ENCODE results near the gene SPTBN1.

The SPTBN1 gene

DNA sequence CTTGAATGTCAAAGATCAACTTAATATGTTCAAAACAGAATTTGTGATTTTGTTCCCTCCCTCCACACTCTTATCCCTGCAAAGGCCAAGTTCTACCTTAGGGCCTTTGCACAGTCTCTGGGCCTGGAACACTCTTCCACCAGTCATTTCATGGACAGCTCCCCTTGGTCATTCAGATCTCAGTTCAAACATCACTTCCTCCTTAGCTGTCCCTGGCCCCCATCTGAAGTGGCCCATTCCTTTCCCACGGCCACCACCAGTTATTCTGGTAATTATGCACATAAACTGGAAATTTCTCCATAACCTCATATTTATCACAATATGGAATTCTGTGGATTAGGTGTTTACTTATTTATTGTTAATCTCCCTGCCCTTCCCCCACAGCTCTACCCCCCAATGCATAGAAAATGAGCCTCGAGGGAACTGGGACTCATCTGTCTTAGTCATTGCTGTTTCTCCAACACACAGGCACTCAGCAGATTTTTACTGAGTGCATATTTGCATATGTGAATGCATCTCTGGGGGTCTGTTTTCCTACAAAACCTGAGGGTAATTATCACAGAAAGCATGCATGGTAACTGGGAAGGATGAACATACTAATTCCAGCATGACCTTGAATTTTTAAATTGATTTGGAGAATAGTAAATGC is 35.5 kb upstream of the SPTBN1 start:
- H3K27me3 ChIP-seq (ENCODE audit: control insufficient read depth in 1 of 2, insufficient read depth in 2 of 2, low read length in 2 of 2): peaks cover 0 to 5% of the 10 kb centered on the region in 2 donors
- H3K4me1 ChIP-seq (ENCODE audit: control insufficient read depth in 1 of 2, insufficient read depth in 2 of 2, low read length in 2 of 2): no peaks in the 10 kb centered on the region
- H3K27ac ChIP-seq (ENCODE audit: low read depth, low read length): no peak overlapping the region

DNA sequence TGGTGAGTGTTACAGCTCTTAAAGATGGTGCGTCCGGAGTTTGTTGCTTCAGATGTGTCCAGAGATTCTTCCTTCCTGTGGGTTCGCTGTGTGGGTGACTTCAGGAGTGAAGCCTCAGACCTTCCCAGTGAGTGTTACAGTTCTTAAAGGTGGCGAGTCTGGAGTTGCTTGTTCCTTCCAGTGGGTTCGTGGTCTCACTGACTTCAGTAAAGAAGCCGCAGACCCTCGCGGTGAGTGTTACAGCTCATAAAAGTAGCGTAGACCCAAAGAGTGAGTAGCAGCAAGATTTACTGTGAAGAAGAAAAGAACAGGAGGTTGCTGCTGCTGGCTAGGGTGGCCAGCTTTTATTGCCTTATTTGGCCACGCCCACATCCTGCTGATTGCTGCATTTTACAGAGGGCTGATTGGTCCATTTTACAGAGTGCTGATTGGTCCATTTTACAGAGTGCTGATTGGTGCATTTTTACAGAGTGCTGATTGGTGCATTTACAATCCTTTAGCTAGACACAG is 34.0 kb upstream of the SPTBN1 start:
- Histone ChIP-seq H3K9me3 (ENCODE audit: control insufficient read depth in 1 of 2, low read length in 2 of 2) (no peaks in the 10 kb centered on the region), H3K4me1 (ENCODE audit: control insufficient read depth in 1 of 2, insufficient read depth in 2 of 2, low read length in 2 of 2) (no peaks in the 10 kb centered on the region), H3K36me3 (ENCODE audit: control insufficient read depth in 1 of 2, insufficient read depth in 2 of 2, low read length in 2 of 2) (no peaks in the 10 kb centered on the region), H3K27ac (ENCODE audit: low read depth, low read length) (no peak overlapping the region), H3K9ac (ENCODE audit: low read depth in 1 of 2, low read length in 2 of 2) (no peak overlapping the region), H3K27me3 (ENCODE audit: control insufficient read depth in 1 of 2, insufficient read depth in 2 of 2, low read length in 2 of 2) (peaks cover 0 to 5% of the 10 kb centered on the region in 2 donors), H3K4me3 (ENCODE audit: low read depth in 1 of 2, low read length in 2 of 2) (no peak overlapping the region)

More for the DNA sequence above, 35.5 kb upstream of the SPTBN1 start:
- no peak overlapping the region for H3K4me3 ChIP-seq (ENCODE audit: low read depth in 1 of 2, low read length in 2 of 2)
- H3K9me3 ChIP-seq (ENCODE audit: control insufficient read depth in 1 of 2, low read length in 2 of 2): no peaks in the 10 kb centered on the region
- no peak overlapping the region for H3K9ac ChIP-seq (ENCODE audit: low read depth in 1 of 2, low read length in 2 of 2)
- no peaks in the 10 kb centered on the region for H3K36me3 ChIP-seq (ENCODE audit: control insufficient read depth in 1 of 2, insufficient read depth in 2 of 2, low read length in 2 of 2)

DNA sequence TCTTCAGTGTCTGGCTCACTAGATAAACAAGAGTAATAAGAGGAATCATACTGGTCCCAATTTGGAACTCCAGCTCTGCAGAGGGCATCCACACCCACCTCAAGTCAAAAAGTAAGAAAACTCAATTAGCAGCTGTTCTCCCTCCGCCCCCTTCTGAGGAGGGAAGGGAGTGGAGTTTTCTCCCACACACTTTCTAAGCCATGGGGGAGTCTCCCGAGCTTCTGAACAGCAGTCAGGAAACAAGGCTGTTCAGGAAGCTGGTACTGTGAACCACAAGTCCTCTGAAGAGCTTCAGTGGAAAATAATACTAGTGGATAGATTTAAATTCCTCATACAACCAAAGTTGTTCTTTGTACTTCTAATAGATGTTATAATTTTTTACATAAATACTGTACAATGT is 32.9 kb upstream of the SPTBN1 start:
- Histone ChIP-seq H3K27me3 (ENCODE audit: control insufficient read depth in 1 of 2, insufficient read depth in 2 of 2, low read length in 2 of 2) (peaks cover 0 to 5% of the 10 kb centered on the region in 2 donors), H3K27ac (ENCODE audit: low read depth, low read length) (no peak overlapping the region), H3K4me3 (ENCODE audit: low read depth in 1 of 2, low read length in 2 of 2) (no peak overlapping the region), H3K9ac (ENCODE audit: low read depth in 1 of 2, low read length in 2 of 2) (no peak overlapping the region), H3K36me3 (ENCODE audit: control insufficient read depth in 1 of 2, insufficient read depth in 2 of 2, low read length in 2 of 2) (no peaks in the 10 kb centered on the region), H3K9me3 (ENCODE audit: control insufficient read depth in 1 of 2, low read length in 2 of 2) (no peaks in the 10 kb centered on the region), H3K4me1 (ENCODE audit: control insufficient read depth in 1 of 2, insufficient read depth in 2 of 2, low read length in 2 of 2) (no peaks in the 10 kb centered on the region)

DNA sequence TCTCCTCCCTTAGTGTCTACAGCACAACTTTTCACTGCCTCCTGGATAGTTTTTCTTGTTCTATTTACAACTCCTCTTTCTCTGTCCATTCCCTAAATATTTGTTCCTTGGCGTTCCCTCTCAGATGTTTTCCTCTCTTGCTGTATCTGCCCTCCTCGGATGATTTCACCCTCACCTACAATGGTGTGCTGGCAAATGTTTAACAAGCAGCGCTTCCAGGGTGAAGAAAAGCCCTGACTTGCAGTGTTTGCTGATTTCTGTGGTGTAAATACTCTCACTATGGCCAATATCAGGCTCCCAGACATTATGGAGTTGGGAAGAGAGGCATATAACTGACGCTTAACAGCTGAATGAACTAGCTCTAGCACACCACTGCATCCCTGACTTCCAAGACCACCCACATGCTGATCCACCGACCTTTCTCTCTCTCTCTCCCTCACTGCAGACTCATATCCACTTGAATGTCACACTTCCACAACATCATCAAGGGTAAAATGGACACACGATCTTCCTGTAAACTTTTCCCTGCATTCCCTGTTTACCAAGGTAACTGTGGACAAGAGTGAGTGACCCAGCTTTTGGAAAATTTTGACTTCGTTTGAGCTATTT is 31.5 kb upstream of the SPTBN1 start:
- H3K27ac ChIP-seq (ENCODE audit: low read depth, low read length): no peak overlapping the region
- no peak overlapping the region for H3K9ac ChIP-seq (ENCODE audit: low read depth in 1 of 2, low read length in 2 of 2)
- peaks cover 0 to 5% of the 10 kb centered on the region in 2 donors for H3K27me3 ChIP-seq (ENCODE audit: control insufficient read depth in 1 of 2, insufficient read depth in 2 of 2, low read length in 2 of 2)
- no peak overlapping the region for H3K4me3 ChIP-seq (ENCODE audit: low read depth in 1 of 2, low read length in 2 of 2)
- H3K36me3 ChIP-seq (ENCODE audit: control insufficient read depth in 1 of 2, insufficient read depth in 2 of 2, low read length in 2 of 2): no peaks in the 10 kb centered on the region
- H3K4me1 ChIP-seq (ENCODE audit: control insufficient read depth in 1 of 2, insufficient read depth in 2 of 2, low read length in 2 of 2): no peaks in the 10 kb centered on the region
- no peaks in the 10 kb centered on the region for H3K9me3 ChIP-seq (ENCODE audit: control insufficient read depth in 1 of 2, low read length in 2 of 2)

DNA sequence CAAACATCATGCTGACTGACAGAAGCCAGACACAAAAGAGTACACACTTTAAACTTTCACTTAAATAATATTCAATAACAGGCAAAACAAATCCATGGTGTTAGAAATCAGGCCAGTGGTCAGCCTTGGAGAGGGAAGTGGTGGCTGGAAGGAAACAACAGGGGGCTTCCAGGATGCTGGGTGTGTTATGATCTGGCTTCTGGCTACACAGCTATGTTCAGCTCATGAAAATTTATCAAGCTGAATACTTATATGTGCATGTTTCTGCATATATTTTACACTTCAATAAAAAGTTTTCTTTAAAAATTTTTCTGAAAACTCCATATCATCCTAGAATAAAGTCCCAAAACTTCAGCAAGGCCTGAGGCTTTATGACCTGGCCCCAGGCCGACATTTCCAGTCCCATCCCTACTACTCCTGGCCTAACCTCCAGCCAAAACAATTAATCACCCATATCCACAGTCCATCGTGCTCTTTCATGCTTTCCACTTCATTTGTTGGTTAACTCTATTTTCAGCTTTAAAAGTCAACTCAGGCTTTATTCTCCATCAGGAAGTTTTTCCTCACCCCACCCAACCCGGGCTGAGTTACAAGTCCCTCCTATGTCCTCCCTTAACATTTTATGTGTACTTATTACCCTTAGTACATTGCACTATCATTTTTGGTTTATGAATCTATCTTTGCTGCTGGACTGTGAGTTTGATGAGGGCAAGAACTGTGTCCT is 27.9 kb upstream of the SPTBN1 start:
- H3K27me3 ChIP-seq (ENCODE audit: control insufficient read depth in 1 of 2, insufficient read depth in 2 of 2, low read length in 2 of 2): peaks cover 0 to 5% of the 10 kb centered on the region in 2 donors
- H3K4me3 ChIP-seq (ENCODE audit: low read depth in 1 of 2, low read length in 2 of 2): no peak overlapping the region
- no peak overlapping the region for H3K9ac ChIP-seq (ENCODE audit: low read depth in 1 of 2, low read length in 2 of 2)
- H3K27ac ChIP-seq (ENCODE audit: low read depth, low read length): no peak overlapping the region
- H3K36me3 ChIP-seq (ENCODE audit: control insufficient read depth in 1 of 2, insufficient read depth in 2 of 2, low read length in 2 of 2): no peaks in the 10 kb centered on the region
- H3K9me3 ChIP-seq (ENCODE audit: control insufficient read depth in 1 of 2, low read length in 2 of 2): no peaks in the 10 kb centered on the region
- H3K4me1 ChIP-seq (ENCODE audit: control insufficient read depth in 1 of 2, insufficient read depth in 2 of 2, low read length in 2 of 2): no peaks in the 10 kb centered on the region

DNA sequence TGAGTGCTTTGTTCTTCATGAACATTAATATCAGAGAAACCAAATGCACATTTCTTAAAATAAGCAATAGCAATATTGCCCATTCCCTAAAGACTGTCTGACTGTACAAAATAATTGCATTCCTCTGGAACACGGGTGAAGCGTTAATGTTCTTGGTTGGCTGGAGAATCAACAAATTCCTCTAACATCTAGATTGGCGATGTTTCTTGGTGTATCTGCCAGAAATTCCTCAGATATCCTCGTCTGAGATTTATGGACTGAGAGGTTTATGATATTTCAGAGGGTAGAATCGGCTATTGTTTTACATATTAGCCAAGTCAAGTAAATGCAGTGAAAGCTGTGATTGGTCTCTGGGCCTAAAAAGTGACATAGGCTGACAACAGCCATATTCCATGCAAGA is 27.1 kb upstream of the SPTBN1 start:
- Histone ChIP-seq H3K36me3 (ENCODE audit: control insufficient read depth in 1 of 2, insufficient read depth in 2 of 2, low read length in 2 of 2) (no peaks in the 10 kb centered on the region), H3K4me3 (ENCODE audit: low read depth in 1 of 2, low read length in 2 of 2) (no peak overlapping the region), H3K4me1 (ENCODE audit: control insufficient read depth in 1 of 2, insufficient read depth in 2 of 2, low read length in 2 of 2) (no peaks in the 10 kb centered on the region), H3K9me3 (ENCODE audit: control insufficient read depth in 1 of 2, low read length in 2 of 2) (no peaks in the 10 kb centered on the region), H3K9ac (ENCODE audit: low read depth in 1 of 2, low read length in 2 of 2) (no peak overlapping the region), H3K27me3 (ENCODE audit: control insufficient read depth in 1 of 2, insufficient read depth in 2 of 2, low read length in 2 of 2) (peaks cover 0 to 5% of the 10 kb centered on the region in 2 donors), H3K27ac (ENCODE audit: low read depth, low read length) (no peak overlapping the region)

DNA sequence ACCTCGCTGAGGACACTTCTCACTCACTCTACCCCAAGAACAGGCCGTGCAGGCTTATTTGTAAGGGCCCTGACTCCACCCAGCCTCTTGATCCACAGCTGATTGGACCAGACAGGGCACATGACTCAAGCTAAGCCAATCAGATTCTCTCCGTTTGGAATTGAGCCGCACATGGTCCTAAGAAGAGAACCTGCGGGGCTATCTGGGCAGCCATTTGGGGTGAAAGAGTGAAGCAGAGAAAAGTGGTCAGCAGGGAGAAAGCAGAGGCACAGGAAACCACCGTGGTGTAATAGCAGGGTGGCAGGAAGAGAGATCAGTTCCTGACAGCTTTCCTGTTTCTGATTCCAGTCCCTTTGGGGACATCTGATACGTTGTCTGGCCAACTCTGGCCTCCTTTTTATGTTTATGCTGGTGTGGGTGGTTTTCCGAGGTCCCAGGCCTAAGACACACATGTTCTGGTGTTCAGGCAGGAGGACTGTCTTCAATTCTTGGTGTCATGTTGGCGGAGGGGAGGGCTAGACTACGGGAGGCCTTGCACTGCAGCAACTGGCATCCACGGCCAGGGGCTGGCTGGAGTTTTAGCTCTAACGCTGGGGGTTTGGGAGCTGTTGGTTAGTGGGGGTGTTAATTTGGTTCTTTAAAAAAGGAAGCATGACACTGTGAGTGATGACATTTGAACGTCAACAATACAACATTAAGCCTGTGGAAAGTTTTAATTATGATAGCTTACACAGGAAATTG is 26.1 kb upstream of the SPTBN1 start:
- Histone ChIP-seq H3K27me3 (ENCODE audit: control insufficient read depth in 1 of 2, insufficient read depth in 2 of 2, low read length in 2 of 2) (peaks cover 0 to under 1% of the 10 kb centered on the region in 2 donors), H3K9me3 (ENCODE audit: control insufficient read depth in 1 of 2, low read length in 2 of 2) (no peaks in the 10 kb centered on the region), H3K4me1 (ENCODE audit: control insufficient read depth in 1 of 2, insufficient read depth in 2 of 2, low read length in 2 of 2) (no peaks in the 10 kb centered on the region), H3K36me3 (ENCODE audit: control insufficient read depth in 1 of 2, insufficient read depth in 2 of 2, low read length in 2 of 2) (no peaks in the 10 kb centered on the region), H3K9ac (ENCODE audit: low read depth in 1 of 2, low read length in 2 of 2) (no peak overlapping the region), H3K27ac (ENCODE audit: low read depth, low read length) (no peak overlapping the region), H3K4me3 (ENCODE audit: low read depth in 1 of 2, low read length in 2 of 2) (no peak overlapping the region)

DNA sequence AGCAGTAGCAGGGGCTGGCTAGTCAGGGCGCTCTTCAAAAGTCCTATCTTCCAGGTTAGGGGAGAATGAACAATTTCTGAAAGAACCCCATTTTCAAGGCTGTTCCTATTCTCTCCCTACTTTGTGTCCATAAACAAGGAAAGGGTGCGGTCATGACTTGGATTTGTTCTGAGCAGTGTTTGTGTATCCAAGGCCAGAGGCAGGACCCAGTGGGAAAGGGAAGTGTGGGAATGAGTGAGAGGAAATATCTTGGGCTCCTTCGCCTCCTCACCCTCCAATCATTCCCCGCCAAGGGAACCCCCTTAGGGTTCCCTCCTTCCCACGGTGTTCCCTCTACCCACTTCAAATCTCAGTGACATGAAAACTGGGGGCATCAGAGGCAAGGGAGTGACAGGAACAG is 25.5 kb upstream of the SPTBN1 start:
- Histone ChIP-seq H3K4me3 (ENCODE audit: low read depth in 1 of 2, low read length in 2 of 2) (no peak overlapping the region), H3K27ac (ENCODE audit: low read depth, low read length) (no peak overlapping the region), H3K9ac (ENCODE audit: low read depth in 1 of 2, low read length in 2 of 2) (no peak overlapping the region), H3K27me3 (ENCODE audit: control insufficient read depth in 1 of 2, insufficient read depth in 2 of 2, low read length in 2 of 2) (no peaks in the 10 kb centered on the region), H3K9me3 (ENCODE audit: control insufficient read depth in 1 of 2, low read length in 2 of 2) (no peaks in the 10 kb centered on the region), H3K4me1 (ENCODE audit: control insufficient read depth in 1 of 2, insufficient read depth in 2 of 2, low read length in 2 of 2) (no peaks in the 10 kb centered on the region), H3K36me3 (ENCODE audit: control insufficient read depth in 1 of 2, insufficient read depth in 2 of 2, low read length in 2 of 2) (no peaks in the 10 kb centered on the region)

DNA sequence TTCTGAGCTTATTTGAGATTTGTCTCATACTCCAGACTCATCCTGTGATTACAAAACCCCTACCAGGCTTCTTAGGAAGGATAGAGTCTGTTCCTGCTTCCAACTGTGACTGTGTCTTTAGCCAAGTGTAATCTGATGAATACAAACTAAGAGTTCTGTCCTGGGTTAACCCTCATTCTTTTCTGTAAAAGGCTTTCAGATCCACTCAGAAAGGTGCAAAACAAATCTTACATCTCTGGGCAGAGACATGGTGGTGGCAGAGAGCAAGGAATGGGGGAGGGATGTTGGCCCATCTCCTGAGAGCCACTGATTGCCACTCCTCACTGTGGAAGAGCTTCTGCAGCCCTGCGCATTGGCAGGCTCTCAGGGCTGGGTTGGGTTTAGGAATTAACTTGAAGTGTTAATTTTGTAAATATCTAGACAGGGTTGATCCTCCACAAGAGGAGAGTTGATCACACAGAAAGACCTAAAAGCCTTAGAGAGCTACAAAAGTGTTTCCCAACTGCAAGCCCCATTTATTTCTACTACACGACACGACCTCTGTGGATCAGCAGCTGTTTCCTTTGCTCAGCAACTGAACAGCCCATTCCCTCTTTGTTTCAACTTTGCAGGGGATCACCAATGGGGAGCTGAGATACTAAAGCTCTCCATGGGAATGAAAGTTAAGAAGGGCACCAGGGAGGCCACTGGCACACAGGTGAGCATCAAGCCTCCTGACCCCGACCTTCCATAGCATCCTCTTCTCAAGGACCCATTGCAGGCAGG is 23.7 kb upstream of the SPTBN1 start:
- no peak overlapping the region for H3K9ac ChIP-seq (ENCODE audit: low read depth in 1 of 2, low read length in 2 of 2)
- no peaks in the 10 kb centered on the region for H3K9me3 ChIP-seq (ENCODE audit: control insufficient read depth in 1 of 2, low read length in 2 of 2)
- no peak overlapping the region for H3K27ac ChIP-seq (ENCODE audit: low read depth, low read length)
- H3K4me1 ChIP-seq (ENCODE audit: control insufficient read depth in 1 of 2, insufficient read depth in 2 of 2, low read length in 2 of 2): no peaks in the 10 kb centered on the region
- H3K4me3 ChIP-seq (ENCODE audit: low read depth in 1 of 2, low read length in 2 of 2): no peak overlapping the region
- no peaks in the 10 kb centered on the region for H3K36me3 ChIP-seq (ENCODE audit: control insufficient read depth in 1 of 2, insufficient read depth in 2 of 2, low read length in 2 of 2)
- no peaks in the 10 kb centered on the region for H3K27me3 ChIP-seq (ENCODE audit: control insufficient read depth in 1 of 2, insufficient read depth in 2 of 2, low read length in 2 of 2)

Measured in duodenal mucosa (tissue), 2 donors.